G401 (cell line): ENCODE results near the gene GNG7. TPM values are rescaled to one million over a fixed set of nuclear protein-coding genes. Genes with fewer than 3 reads are reported as not detected.

Experiments used
- DNase-seq: peaks from one replicate; pipeline ENCODE4 v3.0.0-alpha.2; 2015; ENCODE audit warnings: low spot score
- in situ Hi-C: cut with HindIII; loops from 2 replicates; pipeline ENCODE4 v1.10.0; 2016; ENCODE audit warnings: low sequenced_read_pairs, mixed read lengths
- total RNA-seq: library from RNA; depleted of rRNA; stranded (reverse); fragments of >200 nt; shearing (Covaris generic); gene quantifications from 2 replicates; pipeline ENCODE4 v1.2.3, GENCODE V29; 2014; rRNA removed

Gene GNG7
- total RNA-seq = 7.3 and 9.2 TPM in 2 replicates

GRCh38 chr19:2702170-2703076, at the start of gene GNG7:
GNG7 (minus strand) TSS chr19:2702694; CDS start chr19:2520688, 182,006 bp downstream.
- in situ Hi-C loops = no loop called here
- DNase-seq = peak; percentile 94

- in situ Hi-C loops = no loop called here
- no peak for DNase-seq
These were observed 48.9 kb upstream of the GNG7 start for GRCh38 chr19:2751438-2751830.

- in situ Hi-C loops = no loop called here
- DNase-seq = no peak
These were observed 48.4 kb upstream of the GNG7 start for GRCh38 chr19:2750808-2751437.

GRCh38 chr19:2747349-2747748, 44.9 kb upstream of the GNG7 start:
- no peak for DNase-seq
- in situ Hi-C loops = no loop called here

GRCh38 chr19:2744113-2744512, 41.6 kb upstream of the GNG7 start:
- in situ Hi-C loops = no loop called here
- no peak for DNase-seq

GRCh38 chr19:2743099-2743498, 40.6 kb upstream of the GNG7 start:
- no peak for DNase-seq
- in situ Hi-C loops = no loop called here

GRCh38 chr19:2740314-2740656, 37.8 kb upstream of the GNG7 start:
- no peak for DNase-seq
- in situ Hi-C loops = no loop called here

- in situ Hi-C loops = no loop called here
These were observed 37.3 kb upstream of the GNG7 start, which contains the start of gene SLC39A3 for GRCh38 chr19:2739602-2740313. SLC39A3 (minus strand) TSS chr19:2740017; CDS start chr19:2737257, 2,760 bp downstream.

GRCh38 chr19:2736550-2737190, 34.2 kb upstream of the GNG7 start:
- in situ Hi-C loops = no loop called here
- no peak for DNase-seq

More at GRCh38 chr19:2739602-2740313, 37.3 kb upstream of the GNG7 start, which contains the start of gene SLC39A3:
- peak; percentile 97 for DNase-seq

GRCh38 chr19:2735374-2735773, 32.9 kb upstream of the GNG7 start:
- DNase-seq = no peak
- in situ Hi-C loops = no loop called here

- in situ Hi-C loops = no loop called here
- DNase-seq = no peak
These were observed 32.2 kb upstream of the GNG7 start for GRCh38 chr19:2734589-2735288.

GRCh38 chr19:2733930-2734588, 31.6 kb upstream of the GNG7 start:
- peak; percentile 14 for DNase-seq
- in situ Hi-C loops = no loop called here

- no peak for DNase-seq
- in situ Hi-C loops = no loop called here
These were observed 30.4 kb upstream of the GNG7 start for GRCh38 chr19:2732883-2733282.

- no peak for DNase-seq
- in situ Hi-C loops = no loop called here
These were observed 29.7 kb upstream of the GNG7 start for GRCh38 chr19:2732157-2732725.

GRCh38 chr19:2731181-2731995, 28.9 kb upstream of the GNG7 start:
- in situ Hi-C loops = no loop called here

GRCh38 chr19:2729943-2730818, 27.7 kb upstream of the GNG7 start:
- no peak for DNase-seq
- in situ Hi-C loops = no loop called here

More at GRCh38 chr19:2731181-2731995, 28.9 kb upstream of the GNG7 start:
- no peak for DNase-seq
